K562 (cell line): ENCODE measurements around the gene C17orf50. TPM values are rescaled to one million over a fixed set of nuclear protein-coding genes. Genes with fewer than 3 reads are reported as not detected.

Experiments used
- CBX2 ChIP-seq: fragments of 200-600 bp; sonication (generic); IDR thresholded peaks from one replicate; pipeline ENCODE4 v1.6.1; 2012; ENCODE audit warnings: mild to moderate bottlenecking, low read length, inconsistent platforms; ENCODE audit not compliant: insufficient read depth, poor library complexity, severe bottlenecking
- ELF4 ChIP-seq: fragments of 450-650 bp; formaldehyde crosslinking; IDR thresholded peaks from 2 replicates; pipeline ENCODE4 v1.4.0; 2022; ENCODE audit warnings: missing genetic modification characterization
- RBM15 ChIP-seq: fragments of 200-400 bp; formaldehyde crosslinking; IDR thresholded peaks from 2 replicates; pipeline ENCODE4 v1.6.1; 2018; ENCODE audit warnings: mild to moderate bottlenecking, low read length, moderate library complexity; ENCODE audit not compliant: insufficient read depth
- XRCC4 ChIP-seq: IDR thresholded peaks from one replicate; pipeline ENCODE4 v1.6.1; 2011; ENCODE audit not compliant: insufficient read depth, insufficient read length; ENCODE audit errors: extremely low read depth
- ZBTB40 ChIP-seq, 2 experiments: fragments of 450-650 bp in 1 of 2; sonication (generic) in 1 of 2; formaldehyde crosslinking in 1 of 2; IDR thresholded peaks; 2 replicates each; pipeline versions ENCODE4 v1.7.1 to v1.9.0; 2016 to 2022; ENCODE audit warnings: inconsistent platforms in 1 of 2, mild to moderate bottlenecking in 1 of 2, missing genetic modification reagents in 1 of 2
- ZNF224 ChIP-seq: sonication (generic); formaldehyde crosslinking; IDR thresholded peaks from 2 replicates; pipeline ENCODE4 v1.8.0; 2022; ENCODE audit warnings: mild to moderate bottlenecking, missing genetic modification reagents
- polyA plus RNA-seq, 8 experiments: library from polyadenylated mRNA; depleted of rRNA in 4 of 8; stranded (reverse) in 5 of 8; unstranded in 3 of 8; fragments of >200 nt; fragmentation: Nextera tagmentation in 2 of 8; fragmentation: Illumina TruSeq in 1 of 8; extraction: Ambion mirVana in 2 of 8; extraction: Trizol in 1 of 8; gene quantifications; 2 replicates each; pipeline versions ENCODE4 v1.2.1 to v1.2.3, GENCODE V29; 2011 to 2014; ENCODE audit warnings: inconsistent platforms in 1 of 8, missing spikeins in 1 of 8
- total RNA-seq, 7 experiments: library from RNA; depleted of rRNA in 6 of 7; stranded (reverse); fragments of >200 nt in 6 of 7; fragmentation: Illumina TruSeq in 2 of 7; extraction: Trizol in 2 of 7; gene quantifications; 2 replicates each; pipeline versions ENCODE4 v1.2.1 to v1.2.3, GENCODE V29; 2011 to 2021; ENCODE audit warnings: low replicate concordance in 1 of 7
- TF ChIP-seq, protein P1 (sequence below): sonication (generic); formaldehyde crosslinking; IDR thresholded peaks from 2 replicates; pipeline ENCODE4 v1.8.0; 2023; ENCODE audit warnings: mild to moderate bottlenecking, missing genetic modification reagents
- TF ChIP-seq, protein P2 (sequence below): fragments of 450-650 bp; IDR thresholded peaks from 2 replicates; pipeline ENCODE4 v1.7.0; 2016; ENCODE audit warnings: borderline replicate concordance
- TF ChIP-seq, protein P3 (sequence below): fragments of 450-650 bp; IDR thresholded peaks from 2 replicates; pipeline ENCODE4 v1.6.1; 2016; ENCODE audit warnings: missing biosample characterization, missing genetic modification characterization

Gene C17orf50
- total and polyA plus RNA-seq, 9 of the 15 experiments (the other 6 are each of a cell fraction or from before 2014, with no cell fraction given): not detected

DNA sequence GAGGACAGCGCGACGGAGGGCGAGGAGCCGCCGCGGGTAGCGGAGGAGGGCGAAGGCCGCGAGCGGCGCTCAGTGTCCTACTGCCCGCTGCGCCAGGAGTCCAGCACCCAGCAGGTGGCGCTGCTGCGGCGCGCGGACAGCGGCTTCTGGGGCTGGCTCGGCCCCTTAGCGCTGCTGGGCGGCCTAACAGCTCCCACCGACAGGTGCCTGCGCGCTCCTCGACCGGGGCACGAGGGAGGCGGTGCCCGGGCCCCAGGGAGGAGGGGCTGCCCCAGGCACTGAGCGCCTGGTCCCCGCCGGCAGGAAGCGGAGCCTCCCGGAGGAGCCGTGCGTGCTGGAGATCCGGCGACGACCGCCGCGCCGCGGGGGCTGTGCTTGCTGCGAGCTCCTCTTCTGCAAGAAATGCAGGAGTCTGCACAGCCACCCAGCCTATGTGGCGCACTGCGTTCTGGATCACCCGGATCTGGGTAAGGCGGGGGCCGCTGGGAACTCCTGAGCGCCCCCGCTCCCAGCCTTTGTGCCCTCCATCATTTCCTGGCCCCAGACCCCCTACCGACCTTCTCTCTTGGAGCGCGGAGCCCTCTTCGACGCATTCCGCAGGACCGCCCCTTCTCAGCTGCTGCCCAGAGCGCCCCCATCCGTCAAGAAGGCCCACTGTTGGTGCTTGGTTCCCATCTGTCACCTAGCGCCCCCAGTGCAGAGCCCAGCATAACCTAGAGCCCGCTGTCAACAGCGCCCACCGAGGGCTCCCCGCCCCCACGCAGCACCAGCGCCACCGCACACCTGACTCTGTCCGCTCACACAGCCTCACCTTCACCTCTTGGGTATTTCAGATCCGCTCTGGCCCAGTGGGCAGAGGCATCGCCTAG lies 3.7 kb downstream of the C17orf50 start (continued):
- TF ChIP-seq, protein P1, sequence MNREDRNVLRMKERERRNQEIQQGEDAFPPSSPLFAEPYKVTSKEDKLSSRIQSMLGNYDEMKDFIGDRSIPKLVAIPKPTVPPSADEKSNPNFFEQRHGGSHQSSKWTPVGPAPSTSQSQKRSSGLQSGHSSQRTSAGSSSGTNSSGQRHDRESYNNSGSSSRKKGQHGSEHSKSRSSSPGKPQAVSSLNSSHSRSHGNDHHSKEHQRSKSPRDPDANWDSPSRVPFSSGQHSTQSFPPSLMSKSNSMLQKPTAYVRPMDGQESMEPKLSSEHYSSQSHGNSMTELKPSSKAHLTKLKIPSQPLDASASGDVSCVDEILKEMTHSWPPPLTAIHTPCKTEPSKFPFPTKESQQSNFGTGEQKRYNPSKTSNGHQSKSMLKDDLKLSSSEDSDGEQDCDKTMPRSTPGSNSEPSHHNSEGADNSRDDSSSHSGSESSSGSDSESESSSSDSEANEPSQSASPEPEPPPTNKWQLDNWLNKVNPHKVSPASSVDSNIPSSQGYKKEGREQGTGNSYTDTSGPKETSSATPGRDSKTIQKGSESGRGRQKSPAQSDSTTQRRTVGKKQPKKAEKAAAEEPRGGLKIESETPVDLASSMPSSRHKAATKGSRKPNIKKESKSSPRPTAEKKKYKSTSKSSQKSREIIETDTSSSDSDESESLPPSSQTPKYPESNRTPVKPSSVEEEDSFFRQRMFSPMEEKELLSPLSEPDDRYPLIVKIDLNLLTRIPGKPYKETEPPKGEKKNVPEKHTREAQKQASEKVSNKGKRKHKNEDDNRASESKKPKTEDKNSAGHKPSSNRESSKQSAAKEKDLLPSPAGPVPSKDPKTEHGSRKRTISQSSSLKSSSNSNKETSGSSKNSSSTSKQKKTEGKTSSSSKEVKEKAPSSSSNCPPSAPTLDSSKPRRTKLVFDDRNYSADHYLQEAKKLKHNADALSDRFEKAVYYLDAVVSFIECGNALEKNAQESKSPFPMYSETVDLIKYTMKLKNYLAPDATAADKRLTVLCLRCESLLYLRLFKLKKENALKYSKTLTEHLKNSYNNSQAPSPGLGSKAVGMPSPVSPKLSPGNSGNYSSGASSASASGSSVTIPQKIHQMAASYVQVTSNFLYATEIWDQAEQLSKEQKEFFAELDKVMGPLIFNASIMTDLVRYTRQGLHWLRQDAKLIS (CRISPR knock-in tag): no peak
- TF ChIP-seq ZNF224 (CRISPR knock-in tag): no peak
- TF ChIP-seq ZBTB40 (IDR thresholded peaks at IDR 0.05): no peak
- no peak for TF ChIP-seq ZBTB40 (CRISPR knock-in tag; IDR thresholded peaks at IDR 0.05)
- TF ChIP-seq, protein P2, sequence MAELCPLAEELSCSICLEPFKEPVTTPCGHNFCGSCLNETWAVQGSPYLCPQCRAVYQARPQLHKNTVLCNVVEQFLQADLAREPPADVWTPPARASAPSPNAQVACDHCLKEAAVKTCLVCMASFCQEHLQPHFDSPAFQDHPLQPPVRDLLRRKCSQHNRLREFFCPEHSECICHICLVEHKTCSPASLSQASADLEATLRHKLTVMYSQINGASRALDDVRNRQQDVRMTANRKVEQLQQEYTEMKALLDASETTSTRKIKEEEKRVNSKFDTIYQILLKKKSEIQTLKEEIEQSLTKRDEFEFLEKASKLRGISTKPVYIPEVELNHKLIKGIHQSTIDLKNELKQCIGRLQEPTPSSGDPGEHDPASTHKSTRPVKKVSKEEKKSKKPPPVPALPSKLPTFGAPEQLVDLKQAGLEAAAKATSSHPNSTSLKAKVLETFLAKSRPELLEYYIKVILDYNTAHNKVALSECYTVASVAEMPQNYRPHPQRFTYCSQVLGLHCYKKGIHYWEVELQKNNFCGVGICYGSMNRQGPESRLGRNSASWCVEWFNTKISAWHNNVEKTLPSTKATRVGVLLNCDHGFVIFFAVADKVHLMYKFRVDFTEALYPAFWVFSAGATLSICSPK: no peak
- no peak for TF ChIP-seq ELF4 (CRISPR knock-in tag)
- TF ChIP-seq, protein P3, sequence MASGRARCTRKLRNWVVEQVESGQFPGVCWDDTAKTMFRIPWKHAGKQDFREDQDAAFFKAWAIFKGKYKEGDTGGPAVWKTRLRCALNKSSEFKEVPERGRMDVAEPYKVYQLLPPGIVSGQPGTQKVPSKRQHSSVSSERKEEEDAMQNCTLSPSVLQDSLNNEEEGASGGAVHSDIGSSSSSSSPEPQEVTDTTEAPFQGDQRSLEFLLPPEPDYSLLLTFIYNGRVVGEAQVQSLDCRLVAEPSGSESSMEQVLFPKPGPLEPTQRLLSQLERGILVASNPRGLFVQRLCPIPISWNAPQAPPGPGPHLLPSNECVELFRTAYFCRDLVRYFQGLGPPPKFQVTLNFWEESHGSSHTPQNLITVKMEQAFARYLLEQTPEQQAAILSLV (tag): no peak
- TF ChIP-seq CBX2: no peak
- TF ChIP-seq XRCC4: no peak
- no peak for TF ChIP-seq RBM15
